GM21526 (cell line): ENCODE data around the gene GPR85.
"Not testable (repeated sequence)": the region's sequence is repeated elsewhere in the genome, so short reads cannot be mapped to it uniquely, and the experiment has no call there.

Experiments
- ATAC-seq: cut with Tn5 transposase; IDR thresholded peaks from one replicate; pipeline ENCODE4 v1.9.1; 2021; ENCODE audit warnings: moderate library complexity; ENCODE audit not compliant: unreplicated experiment, low FRiP score

GPR85 gene

GRCh38 chr7:113084496-113085172 is 2.0 kb downstream of the GPR85 start:
- no peak for ATAC-seq

GRCh38 chr7:113083816-113084495 is 2.7 kb downstream of the GPR85 start:
- ATAC-seq = no peak

- peak; percentile 44 for ATAC-seq
Observed at GRCh38 chr7:113083132-113083815, 3.4 kb downstream of the GPR85 start.

GRCh38 chr7:113078331-113078730 is 8.3 kb downstream of the GPR85 start:
- ATAC-seq = no peak

- ATAC-seq = no peak
Observed at GRCh38 chr7:113076703-113077102, 9.9 kb downstream of the GPR85 start.

- ATAC-seq = peak; percentile 61
Observed at GRCh38 chr7:113071465-113071864, 15.2 kb downstream of the GPR85 start.

- ATAC-seq = no peak
Observed at GRCh38 chr7:113062499-113062898, 24.1 kb downstream of the GPR85 start.

- ATAC-seq = no peak
Observed at GRCh38 chr7:113060100-113060499, 26.5 kb downstream of the GPR85 start.

- ATAC-seq = no peak
Observed at GRCh38 chr7:113054938-113055337, 31.7 kb downstream of the GPR85 start.

- not testable (repeated sequence) for ATAC-seq
Observed at GRCh38 chr7:113054272-113054671, 32.4 kb downstream of the GPR85 start.

GRCh38 chr7:113049221-113049620 is 37.4 kb downstream of the GPR85 start:
- ATAC-seq = not testable (repeated sequence)

GRCh38 chr7:113046453-113046852 is 40.2 kb downstream of the GPR85 start:
- no peak for ATAC-seq

GRCh38 chr7:113045379-113045778 is 41.2 kb downstream of the GPR85 start:
- no peak for ATAC-seq

- ATAC-seq = no peak
Observed at GRCh38 chr7:113044394-113044793, 42.2 kb downstream of the GPR85 start.

- no peak for ATAC-seq
Observed at GRCh38 chr7:113040849-113041248, 45.8 kb downstream of the GPR85 start.

GRCh38 chr7:113033959-113034358 is 52.7 kb downstream of the GPR85 start:
- no peak for ATAC-seq
